Activated T-helper 1 cell treated with Interleukin-2 at 50 U/mL for 16 hours (primary cell): ENCODE measurements around the gene PRR20D.
"Not testable (repeated sequence)": the region's sequence is repeated elsewhere in the genome, so short reads cannot be mapped to it uniquely, and the experiment has no call there.

Experiments used
- DNase-seq: peaks from one replicate; pipeline ENCODE4 v3.0.0-alpha.2; 2020; ENCODE audit warnings: low read depth

PRR20D gene

GRCh38 chr13:57160332-57160731 lies at the start of gene PRR20D:
Gene PRR20D (plus strand): TSS chr13:57160632. CDS start chr13:57161019, 387 bp downstream.
- DNase-seq = not testable (repeated sequence)

DNA sequence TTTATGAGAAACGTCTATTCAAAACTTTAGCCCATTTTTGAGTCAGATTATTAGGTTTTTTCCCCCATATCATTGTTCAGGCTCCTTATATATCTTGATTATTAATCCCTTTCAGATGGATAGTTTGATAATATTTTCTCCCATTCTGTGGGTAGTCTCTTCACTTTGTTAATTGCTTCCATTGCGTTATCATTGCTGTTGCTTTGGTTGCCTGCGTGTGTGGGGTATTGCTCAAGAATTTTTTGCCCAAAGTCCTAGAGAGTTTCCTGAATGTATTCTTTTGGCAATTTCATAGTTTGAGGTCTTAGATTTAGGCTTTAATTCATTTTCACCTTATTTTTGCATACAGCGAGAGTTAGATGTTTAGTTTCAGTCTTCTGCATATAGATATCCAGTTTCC lies 45.5 kb upstream of the PRR20D start:
- DNase-seq = no peak

DNA sequence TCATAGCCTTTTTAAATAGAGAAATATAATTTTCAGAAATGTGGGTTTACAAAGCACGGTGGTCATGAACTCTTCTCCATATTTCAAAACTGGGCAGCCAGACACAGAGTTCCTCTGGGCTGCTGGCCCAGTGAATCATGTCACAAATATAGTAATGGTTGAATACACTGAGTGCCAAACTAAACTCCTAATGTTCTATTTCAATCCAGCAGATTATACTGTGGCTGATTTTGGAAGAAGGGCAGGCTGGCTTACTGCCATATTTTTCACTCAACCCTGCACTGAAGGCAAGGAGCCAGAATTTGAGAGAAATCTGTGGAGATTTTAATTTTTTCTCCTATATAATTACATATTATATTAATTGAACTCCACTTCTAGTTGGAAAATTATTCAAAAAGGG lies 36.8 kb upstream of the PRR20D start:
- DNase-seq = no peak

DNA sequence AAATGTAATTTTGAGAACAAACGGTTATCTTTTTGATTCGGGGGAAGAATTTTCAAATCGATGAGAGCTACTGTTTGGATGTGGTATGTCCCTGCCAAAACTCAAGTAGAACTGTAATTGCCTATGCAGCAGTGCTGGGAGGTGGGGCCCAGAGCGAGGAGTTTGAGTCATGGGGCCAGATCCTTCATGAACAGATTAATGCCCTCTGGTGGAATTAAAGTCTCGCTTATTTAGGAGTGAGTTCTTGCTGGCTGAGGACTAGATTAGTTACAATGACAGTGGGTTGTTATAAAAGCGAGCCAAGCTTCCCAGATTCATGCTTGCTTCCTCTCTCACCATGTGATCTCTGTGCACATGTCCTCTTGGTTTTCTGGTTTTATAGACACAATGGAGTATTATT lies 31.5 kb upstream of the PRR20D start:
- no peak for DNase-seq

DNA sequence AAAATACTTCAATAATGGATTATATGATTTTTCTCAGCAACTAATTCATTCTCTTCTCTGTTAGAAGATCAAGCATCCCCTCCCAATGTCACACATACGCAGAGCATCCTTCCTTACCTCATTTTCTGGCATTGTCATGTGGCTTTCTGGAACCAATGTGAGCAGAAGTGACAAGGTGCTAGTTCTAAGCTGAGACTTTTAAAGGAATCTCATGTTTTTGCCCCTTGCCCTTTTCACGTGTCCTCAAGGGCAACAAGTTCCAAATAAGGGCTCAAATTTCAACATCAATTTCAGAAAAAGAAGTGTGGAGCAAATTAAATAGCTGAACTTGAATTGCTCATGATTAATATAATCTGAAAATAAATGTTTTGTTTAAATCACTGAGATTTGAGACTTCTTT lies 24.3 kb upstream of the PRR20D start:
- DNase-seq = no peak

- DNase-seq = no peak
Measured at GRCh38 chr13:57137585-57137984, 22.8 kb upstream of the PRR20D start.

- no peak for DNase-seq
Measured at GRCh38 chr13:57138988-57139387, 21.4 kb upstream of the PRR20D start.

DNA sequence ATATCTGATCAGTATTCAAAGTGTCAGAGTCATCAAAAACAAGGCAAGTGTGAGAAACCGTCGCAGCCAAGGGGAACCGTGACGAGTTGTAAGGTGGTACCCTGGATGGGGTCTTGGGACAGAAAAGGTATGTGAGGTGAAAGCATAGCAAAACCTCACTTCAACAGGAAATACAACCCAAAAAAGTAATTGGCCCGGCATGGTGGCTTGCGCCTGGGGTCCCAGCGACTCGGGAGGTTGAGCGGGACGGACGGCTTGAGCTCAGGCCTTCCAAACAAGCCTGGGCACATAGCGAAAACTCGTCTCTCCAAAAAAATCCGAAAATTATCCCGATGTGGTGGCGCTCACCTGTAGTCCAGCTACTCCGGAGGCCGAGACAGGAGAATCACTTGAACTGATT lies 20.7 kb upstream of the PRR20D start:
- not testable (repeated sequence) for DNase-seq

DNA sequence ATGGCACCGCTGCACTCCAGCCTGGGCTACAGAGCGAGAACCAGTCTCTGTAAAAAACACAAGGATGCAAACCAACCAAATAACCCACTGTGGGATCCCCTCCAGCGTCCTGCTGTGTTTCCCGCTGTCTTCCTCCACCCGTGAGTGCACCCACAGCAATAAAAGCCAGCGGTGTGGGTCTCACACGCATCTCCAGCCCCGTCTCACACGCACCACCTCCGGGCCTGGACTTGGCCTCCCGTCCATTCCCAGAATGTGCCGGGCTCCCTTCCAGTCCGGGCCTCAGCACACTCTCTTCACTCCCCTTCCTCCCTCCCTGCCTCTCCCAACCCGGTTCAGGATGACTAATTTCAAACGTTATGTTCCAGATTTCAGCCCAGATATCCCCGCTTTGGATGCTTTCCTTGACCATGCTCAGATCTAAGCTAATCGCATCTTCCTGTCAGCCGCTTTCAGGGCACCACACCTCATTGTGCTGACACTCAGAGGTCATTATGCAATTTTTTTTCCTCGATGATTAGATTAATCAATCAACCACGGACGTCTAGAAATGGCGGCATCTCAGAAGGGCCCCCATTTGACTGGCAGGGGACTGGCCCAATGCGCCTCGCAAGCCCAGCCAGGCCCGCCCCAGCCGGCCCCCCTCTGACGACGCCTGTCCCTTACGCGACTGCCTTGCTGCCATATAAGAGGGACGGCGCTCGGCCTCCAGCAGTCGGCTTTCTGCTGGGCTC lies 20.0 kb upstream of the PRR20D start, which contains the start of gene PRR20A:
Gene PRR20A, plus strand, starts transcription at position 684 of the 734 bp plus-strand sequence. CDS start 387 bp downstream, outside the sequence.
- not testable (repeated sequence) for DNase-seq

- not testable (repeated sequence) for DNase-seq
Measured at GRCh38 chr13:57147188-57147587, 13.2 kb upstream of the PRR20D start, which contains the start of gene PRR20B. Gene PRR20B (plus strand): TSS chr13:57147488. CDS start chr13:57147875, 387 bp downstream.

GRCh38 chr13:57148106-57148505 lies 12.3 kb upstream of the PRR20D start:
- not testable (repeated sequence) for DNase-seq

GRCh38 chr13:57153761-57154160 lies 6.7 kb upstream of the PRR20D start, which contains the start of gene PRR20C:
Gene PRR20C (plus strand): TSS chr13:57154061. CDS start chr13:57154448, 387 bp downstream.
- not testable (repeated sequence) for DNase-seq

DNA sequence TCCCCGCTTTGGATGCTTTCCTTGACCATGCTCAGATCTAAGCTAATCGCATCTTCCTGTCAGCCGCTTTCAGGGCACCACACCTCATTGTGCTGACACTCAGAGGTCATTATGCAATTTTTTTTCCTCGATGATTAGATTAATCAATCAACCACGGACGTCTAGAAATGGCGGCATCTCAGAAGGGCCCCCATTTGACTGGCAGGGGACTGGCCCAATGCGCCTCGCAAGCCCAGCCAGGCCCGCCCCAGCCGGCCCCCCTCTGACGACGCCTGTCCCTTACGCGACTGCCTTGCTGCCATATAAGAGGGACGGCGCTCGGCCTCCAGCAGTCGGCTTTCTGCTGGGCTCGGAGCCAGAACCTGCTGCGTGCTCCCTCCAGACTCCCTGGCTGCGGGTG lies 6.5 kb downstream of the PRR20D start, which contains the start of gene PRR20E:
Gene PRR20E, plus strand, starts transcription at position 301 of the 400 bp plus-strand sequence. CDS start 387 bp downstream, outside the sequence.
- not testable (repeated sequence) for DNase-seq

GRCh38 chr13:57191667-57192066 lies 31.2 kb downstream of the PRR20D start:
- DNase-seq = no peak

GRCh38 chr13:57212989-57213388 lies 52.6 kb downstream of the PRR20D start:
- DNase-seq = no peak
